Iris pigment epithelial cell (primary cell): ENCODE measurements around the gene DECR2.

ENCODE experiments used
- DNase-seq: peaks from one replicate; pipeline ENCODE4 v3.0.0-alpha.2; 2011; ENCODE audit warnings: low read depth

Gene DECR2

GRCh38 chr16:444027-444426 lies 42.3 kb downstream of the DECR2 start:
- DNase-seq, result no peak

GRCh38 chr16:445566-445965 lies 43.9 kb downstream of the DECR2 start:
- DNase-seq, result no peak

DNA sequence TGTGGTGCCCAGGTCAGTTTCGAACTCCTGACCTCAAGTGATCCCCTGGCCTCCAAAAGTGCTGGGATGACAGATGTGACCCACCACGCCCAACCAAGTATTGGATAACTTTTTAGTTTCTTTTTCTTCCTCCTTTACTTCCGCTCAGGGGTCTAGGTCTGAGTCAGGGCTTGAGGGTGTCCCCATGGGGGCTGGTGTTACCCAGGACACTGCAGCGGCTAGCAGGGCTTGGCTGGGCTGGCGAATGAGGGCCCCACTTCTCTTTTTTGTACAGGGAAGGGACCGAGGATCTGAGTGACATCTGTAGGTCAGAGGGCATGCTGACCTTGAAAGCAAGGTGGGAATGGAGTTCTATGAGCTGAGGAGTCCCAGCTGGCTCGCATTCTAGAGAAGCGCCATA lies 48.7 kb downstream of the DECR2 start:
- DNase-seq, result no peak

GRCh38 chr16:450785-451512 lies 49.3 kb downstream of the DECR2 start:
- DNase-seq, result no peak

DNA sequence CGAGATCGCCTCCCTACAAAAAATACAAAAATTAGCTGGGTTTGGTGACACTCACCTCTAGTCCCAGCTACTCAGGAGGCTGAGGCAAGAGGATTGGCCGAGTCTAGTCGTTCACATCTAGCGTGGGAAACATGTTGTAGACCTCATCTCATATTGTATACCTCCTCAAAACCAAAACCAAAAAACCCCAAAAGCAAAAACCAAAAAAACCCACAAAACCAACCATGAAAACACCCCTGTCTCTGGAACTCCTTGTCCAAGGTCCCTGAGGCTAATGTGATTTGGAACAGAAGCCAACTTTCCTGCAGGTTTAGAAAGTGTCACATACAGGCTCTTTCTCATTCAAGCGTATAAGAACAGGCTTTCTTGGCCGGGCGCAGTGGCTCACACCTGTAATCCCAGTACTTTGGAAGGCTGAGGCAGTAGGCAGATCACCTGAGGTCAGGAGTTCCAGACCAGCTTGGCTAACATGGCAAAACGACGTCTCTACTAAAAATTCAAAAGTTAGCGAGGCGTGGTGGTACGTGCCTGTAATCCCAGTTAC lies 52.8 kb downstream of the DECR2 start:
- no peak for DNase-seq

DNA sequence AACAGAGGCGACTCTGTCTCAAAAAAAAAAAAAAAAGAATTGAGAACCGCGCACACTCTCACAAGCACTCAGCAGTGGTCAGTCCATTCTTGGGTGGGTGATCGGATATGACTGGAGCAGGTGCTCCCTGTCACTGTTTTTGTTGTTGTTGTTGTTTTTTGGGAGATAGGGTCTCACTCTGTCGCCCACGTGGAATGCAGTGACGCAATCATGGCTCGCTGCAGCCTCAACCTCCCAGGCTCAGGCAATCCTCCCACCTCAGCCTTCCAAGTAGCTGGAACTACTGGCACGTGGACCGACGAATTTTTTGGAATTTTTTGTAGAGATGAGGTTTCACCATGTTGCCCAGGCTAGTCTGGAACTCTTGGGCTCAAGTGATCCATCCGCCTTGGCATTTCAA lies 53.8 kb downstream of the DECR2 start:
- no peak for DNase-seq

GRCh38 chr16:456891-457483 lies 55.3 kb downstream of the DECR2 start:
- peak; percentile 45 for DNase-seq

- DNase-seq, result no peak
Observed at GRCh38 chr16:457732-458400, 56.2 kb downstream of the DECR2 start.

DNA sequence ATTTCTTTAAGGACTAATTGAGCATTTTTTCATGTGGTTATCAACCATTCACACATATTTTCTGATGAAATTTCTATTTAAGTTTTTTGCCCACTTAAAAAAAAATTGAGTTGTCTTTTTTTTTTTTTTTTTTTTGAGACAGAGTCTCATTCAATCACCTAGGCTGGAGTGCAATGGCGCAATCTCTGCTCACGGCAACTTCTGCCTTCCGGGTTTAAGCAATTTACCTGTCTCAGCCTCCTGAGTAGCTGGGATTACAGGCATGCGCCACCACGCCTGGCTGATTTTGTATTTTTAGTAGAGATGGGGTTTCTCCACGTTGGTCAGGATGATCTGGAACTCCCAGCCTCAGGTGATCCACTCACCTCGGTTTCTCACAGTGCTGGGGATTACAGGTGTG lies 58.1 kb downstream of the DECR2 start:
- DNase-seq, result no peak

DNA sequence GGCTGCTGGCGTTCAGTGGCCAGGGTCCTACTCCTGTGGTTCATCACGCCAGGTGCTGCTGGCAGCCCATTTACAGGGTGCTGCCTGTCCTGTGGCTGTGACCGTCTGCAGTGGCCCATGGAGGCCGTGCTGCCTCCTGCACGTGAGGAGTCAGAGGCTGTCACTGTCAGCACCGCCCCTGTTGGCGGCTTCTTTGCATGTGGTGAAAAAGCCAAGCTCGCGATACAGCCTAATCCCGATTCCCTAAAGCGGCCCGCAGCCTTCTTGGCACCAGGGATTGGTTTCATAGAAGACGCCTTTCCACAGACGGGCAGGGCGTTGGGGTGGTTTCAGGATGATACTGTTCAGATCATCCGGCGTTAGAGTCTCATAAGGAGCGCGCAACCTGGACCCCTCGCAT lies 59.1 kb downstream of the DECR2 start:
- no peak for DNase-seq
